OCI-LY7 (cell line): Measurements from ENCODE around the gene DOCK9. TPM values are rescaled to one million over a fixed set of nuclear protein-coding genes. Genes with fewer than 3 reads are reported as not detected.

Experiments used
- BruUV-seq: library from RNA; stranded (reverse); fragments of 400-500 nt; replicated peaks from 2 replicates; lab custom pipeline; 2021; lab: Mats Ljungman, UMichigan
- CTCF ChIA-PET: fragments of 300-600 bp; sonication (Branson Sonifier 250); formaldehyde crosslinking; loops from one replicate; lab custom pipeline; 2022; ENCODE audit warnings: antibody characterized with exemption; ENCODE audit not compliant: unreplicated experiment; lab: Charles Lee
- POLR2A ChIA-PET: fragments of 300-600 bp; sonication (Branson Sonifier 250); formaldehyde crosslinking; loops from one replicate; lab custom pipeline; 2022; ENCODE audit warnings: antibody characterized with exemption; lab: Charles Lee
- DNase-seq: peaks from one replicate; pipeline ENCODE4 v3.0.0-alpha.2; 2015; ENCODE audit warnings: low spot score
- H2AFZ ChIP-seq: fragments of 200-600 bp; sonication (generic), shearing (Covaris generic); 2 replicates; pipeline ENCODE4 v1.6.1; 2014; ENCODE audit warnings: mild to moderate bottlenecking, antibody characterized with exemption, low read length, moderate library complexity
- H3K27ac ChIP-seq: fragments of 200-600 bp; sonication (generic); 2 replicates; pipeline ENCODE4 v1.5.1; 2014; ENCODE audit warnings: mixed run types, low read depth, mild to moderate bottlenecking, moderate library complexity, low read length, inconsistent platforms; ENCODE audit not compliant: poor library complexity, severe bottlenecking
- H3K36me3 ChIP-seq: fragments of 200-600 bp; sonication (generic); 2 replicates; pipeline ENCODE4 v1.6.1; 2014; ENCODE audit warnings: mild to moderate bottlenecking, antibody characterized with exemption, low read length, moderate library complexity, mixed read lengths; ENCODE audit not compliant: insufficient read depth
- H3K4me1 ChIP-seq: fragments of 200-600 bp; sonication (generic); 2 replicates; pipeline ENCODE4 v1.5.1; 2014; ENCODE audit warnings: mild to moderate bottlenecking, low read length; ENCODE audit not compliant: insufficient read depth, poor library complexity, severe bottlenecking
- H3K4me2 ChIP-seq: fragments of 200-600 bp; sonication (generic); 2 replicates; pipeline ENCODE4 v1.6.1; 2014; ENCODE audit warnings: mild to moderate bottlenecking, low read length
- H3K4me3 ChIP-seq: fragments of 200-600 bp; sonication (generic); 2 replicates; pipeline ENCODE4 v1.5.1; 2014; ENCODE audit warnings: mild to moderate bottlenecking, low read depth, low read length; ENCODE audit not compliant: poor library complexity, severe bottlenecking
- H3K79me2 ChIP-seq: fragments of 200-600 bp; sonication (generic); 2 replicates; pipeline ENCODE4 v1.6.1; 2016; ENCODE audit warnings: low read depth, mild to moderate bottlenecking, low read length, moderate library complexity, mixed read lengths; ENCODE audit not compliant: insufficient read depth
- H3K9me2 ChIP-seq: fragments of 200-600 bp; sonication (generic); 2 replicates; pipeline ENCODE4 v1.6.1; 2016; ENCODE audit warnings: mild to moderate bottlenecking, low read length, mixed read lengths; ENCODE audit not compliant: insufficient read depth
- H3K9me3 ChIP-seq: fragments of 200-600 bp; sonication (generic); 2 replicates; pipeline ENCODE4 v1.6.1; 2014; ENCODE audit warnings: mild to moderate bottlenecking, mixed run types, low read length, mixed read lengths
- H4K20me1 ChIP-seq: fragments of 200-600 bp; sonication (generic); 2 replicates; pipeline ENCODE4 v1.6.1; 2014; ENCODE audit warnings: mild to moderate bottlenecking, antibody characterized with exemption, low read length, moderate library complexity, mixed read lengths; ENCODE audit not compliant: insufficient read depth
- CTCF ChIP-seq: fragments of 200-600 bp; sonication (generic); conservative IDR thresholded peaks from 2 replicates; pipeline ENCODE4 v1.5.1; 2014; ENCODE audit warnings: mild to moderate bottlenecking, antibody characterized with exemption, low read length, moderate library complexity, mixed read lengths
- EZH2phosphoT487 ChIP-seq: fragments of 200-600 bp; sonication (generic); IDR thresholded peaks from 2 replicates; pipeline ENCODE4 v1.6.1; 2018; ENCODE audit warnings: low read depth, borderline replicate concordance, mild to moderate bottlenecking, mixed run types, antibody characterized with exemption, low read length, moderate library complexity, mixed read lengths
- intact Hi-C: fragments of 100-400 bp; cut with micrococcal nuclease; formaldehyde crosslinking; loops from one replicate; pipeline ENCODE4 v1.10.0; 2022; ENCODE audit not compliant: unreplicated experiment
- total RNA-seq, 2 experiments: library from RNA; depleted of rRNA in 1 of 2; stranded (reverse); fragments of >200 nt in 1 of 2; shearing (Covaris generic) in 1 of 2; gene quantifications; 2 replicates each; pipeline ENCODE4 v1.2.3, GENCODE V29; 2014 to 2022

Gene DOCK9
- total RNA-seq, 2 experiments from 2014 or later, result 24.0 to 28.0 TPM

DNA sequence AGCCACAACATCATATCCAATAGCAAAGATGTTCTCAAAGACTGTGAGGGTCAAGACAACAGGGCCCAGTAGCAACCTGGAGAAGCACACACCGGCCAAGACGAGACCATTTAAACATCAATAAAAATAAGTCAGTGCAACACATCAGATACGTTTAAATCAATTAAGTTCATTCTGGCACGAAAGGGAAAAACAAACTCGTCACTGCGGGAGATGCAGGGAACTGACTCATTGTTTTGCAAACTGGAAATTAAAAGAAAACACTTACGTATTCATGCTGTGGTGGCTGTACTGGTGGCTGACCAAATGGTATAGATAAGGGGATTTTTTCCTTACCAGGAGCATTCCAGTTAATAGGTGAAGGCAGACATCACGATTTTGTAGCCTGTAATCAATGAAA, 199.1 kb downstream of the DOCK9 start:
- ChIA-PET POLR2A (no interaction called here), CTCF (no interaction called here)
- Histone ChIP-seq H3K27ac (no peak overlapping the region), H4K20me1 (no peaks in the 10 kb centered on the region), H3K9me3 (no peaks in the 10 kb centered on the region), H3K36me3 (no peaks in the 10 kb centered on the region), H3K4me1 (no peaks in the 10 kb centered on the region), H3K4me3 (no peak overlapping the region), H3K9me2 (no peaks in the 10 kb centered on the region), H3K79me2 (no peaks in the 10 kb centered on the region), H3K4me2 (no peak overlapping the region), H2AFZ (no peak overlapping the region)
- intact Hi-C loops, result no loop called here
- BruUV-seq, result no TSS peak
- no peak for TF ChIP-seq CTCF
- no peak for TF ChIP-seq EZH2phosphoT487
- no peak for DNase-seq

GRCh38 chr13:98776644-98777043, 201.2 kb downstream of the DOCK9 start:
- H3K79me2 ChIP-seq, result no peaks in the 10 kb centered on the region
- no peak for TF ChIP-seq CTCF
- TF ChIP-seq EZH2phosphoT487, result no peak
- DNase-seq, result no peak
- intact Hi-C loops, result no loop called here
- H3K36me3 ChIP-seq, result no peaks in the 10 kb centered on the region
- H3K9me3 ChIP-seq, result no peaks in the 10 kb centered on the region
- no peaks in the 10 kb centered on the region for H4K20me1 ChIP-seq
- no peaks in the 10 kb centered on the region for H3K4me1 ChIP-seq
- ChIA-PET CTCF (no interaction called here), POLR2A (interaction anchor here (0.8 kb wide), 1 partner anchor 17 kb away, joined by 3 read pairs; no protein-coding TSS in a partner anchor)
- no peak overlapping the region for H3K4me2 ChIP-seq
- no peaks in the 10 kb centered on the region for H3K9me2 ChIP-seq
- BruUV-seq, result no TSS peak
- no peak overlapping the region for H2AFZ ChIP-seq
- no peak overlapping the region for H3K4me3 ChIP-seq
- no peak overlapping the region for H3K27ac ChIP-seq

- H2AFZ ChIP-seq, result no peak overlapping the region
- no TSS peak for BruUV-seq
These were observed 201.8 kb downstream of the DOCK9 start for GRCh38 chr13:98775844-98776598.

More at GRCh38 chr13:98775844-98776598, 201.8 kb downstream of the DOCK9 start:
- Histone ChIP-seq H4K20me1 (no peaks in the 10 kb centered on the region), H3K9me3 (no peaks in the 10 kb centered on the region), H3K27ac (no peak overlapping the region), H3K36me3 (no peaks in the 10 kb centered on the region), H3K4me2 (no peak overlapping the region), H3K79me2 (no peaks in the 10 kb centered on the region), H3K4me1 (no peaks in the 10 kb centered on the region), H3K4me3 (no peak overlapping the region), H3K9me2 (no peaks in the 10 kb centered on the region)
- no peak for DNase-seq
- ChIA-PET POLR2A (interaction anchor here (0.8 kb wide), 1 partner anchor 18 kb away, joined by 3 read pairs; no protein-coding TSS in a partner anchor), CTCF (no interaction called here)
- no peak for TF ChIP-seq EZH2phosphoT487
- no peak for TF ChIP-seq CTCF
- intact Hi-C loops, result no loop called here
